ENCODE data around the gene PGLYRP2. TPM values are rescaled to one million over a fixed set of nuclear protein-coding genes. Genes with fewer than 3 reads are reported as not detected.

Gene PGLYRP2
- total RNA-seq, 1 experiment from 2014 or later: not detected

GRCh38 chr19:15438577-15438976 is 40.7 kb downstream of the PGLYRP2 start:
- H3K27me3 Mint-ChIP-seq (ENCODE audit: unreplicated experiment): no peaks in the 10 kb centered on the region
- H3K9me3 Mint-ChIP-seq (ENCODE audit: low read depth, unreplicated experiment): no peaks in the 10 kb centered on the region
- TF ChIP-seq, protein P1, sequence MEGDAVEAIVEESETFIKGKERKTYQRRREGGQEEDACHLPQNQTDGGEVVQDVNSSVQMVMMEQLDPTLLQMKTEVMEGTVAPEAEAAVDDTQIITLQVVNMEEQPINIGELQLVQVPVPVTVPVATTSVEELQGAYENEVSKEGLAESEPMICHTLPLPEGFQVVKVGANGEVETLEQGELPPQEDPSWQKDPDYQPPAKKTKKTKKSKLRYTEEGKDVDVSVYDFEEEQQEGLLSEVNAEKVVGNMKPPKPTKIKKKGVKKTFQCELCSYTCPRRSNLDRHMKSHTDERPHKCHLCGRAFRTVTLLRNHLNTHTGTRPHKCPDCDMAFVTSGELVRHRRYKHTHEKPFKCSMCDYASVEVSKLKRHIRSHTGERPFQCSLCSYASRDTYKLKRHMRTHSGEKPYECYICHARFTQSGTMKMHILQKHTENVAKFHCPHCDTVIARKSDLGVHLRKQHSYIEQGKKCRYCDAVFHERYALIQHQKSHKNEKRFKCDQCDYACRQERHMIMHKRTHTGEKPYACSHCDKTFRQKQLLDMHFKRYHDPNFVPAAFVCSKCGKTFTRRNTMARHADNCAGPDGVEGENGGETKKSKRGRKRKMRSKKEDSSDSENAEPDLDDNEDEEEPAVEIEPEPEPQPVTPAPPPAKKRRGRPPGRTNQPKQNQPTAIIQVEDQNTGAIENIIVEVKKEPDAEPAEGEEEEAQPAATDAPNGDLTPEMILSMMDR (IDR thresholded peaks at IDR 0.05; ENCODE audit: unreplicated experiment): no peak
- intact Hi-C loops (cut with micrococcal nuclease; ENCODE audit: unreplicated experiment): no loop called here
- no peak overlapping the region for H3K27ac Mint-ChIP-seq (ENCODE audit: unreplicated experiment)
- peaks cover 2% of the 10 kb centered on the region for H3K4me1 Mint-ChIP-seq (ENCODE audit: low read depth, unreplicated experiment)
- no peak overlapping the region for H3K4me3 Mint-ChIP-seq (ENCODE audit: low read depth, unreplicated experiment)
- H3K36me3 Mint-ChIP-seq (ENCODE audit: insufficient read depth, unreplicated experiment): peaks cover under 1% of the 10 kb centered on the region
- no peak for DNase-seq
- no TSS peak for BruUV-seq (replicated peaks)
- CTCF ChIA-PET: no interaction called here

- Mint-ChIP-seq H3K36me3 (ENCODE audit: insufficient read depth, unreplicated experiment) (peaks cover 5% of the 10 kb centered on the region), H3K27me3 (ENCODE audit: unreplicated experiment) (no peaks in the 10 kb centered on the region), H3K4me3 (ENCODE audit: low read depth, unreplicated experiment) (no peak overlapping the region), H3K4me1 (ENCODE audit: low read depth, unreplicated experiment) (peaks cover 7% of the 10 kb centered on the region), H3K9me3 (ENCODE audit: low read depth, unreplicated experiment) (no peaks in the 10 kb centered on the region), H3K27ac (ENCODE audit: unreplicated experiment) (no peak overlapping the region)
- DNase-seq: no peak
- TF ChIP-seq, protein P1 (IDR thresholded peaks at IDR 0.05; ENCODE audit: unreplicated experiment): no peak
- intact Hi-C loops (cut with micrococcal nuclease; ENCODE audit: unreplicated experiment): no loop called here
- no TSS peak for BruUV-seq (replicated peaks)
- CTCF ChIA-PET: no interaction called here
Observed at GRCh38 chr19:15438124-15438496, 41.2 kb downstream of the PGLYRP2 start.

- TF ChIP-seq, protein P1 (IDR thresholded peaks at IDR 0.05; ENCODE audit: unreplicated experiment): no peak
- H3K27me3 Mint-ChIP-seq (ENCODE audit: unreplicated experiment): no peaks in the 10 kb centered on the region
- no peaks in the 10 kb centered on the region for H3K9me3 Mint-ChIP-seq (ENCODE audit: low read depth, unreplicated experiment)
- DNase-seq: no peak
- H3K4me3 Mint-ChIP-seq (ENCODE audit: low read depth, unreplicated experiment): no peak overlapping the region
- H3K36me3 Mint-ChIP-seq (ENCODE audit: insufficient read depth, unreplicated experiment): peaks cover 11% of the 10 kb centered on the region
- H3K4me1 Mint-ChIP-seq (ENCODE audit: low read depth, unreplicated experiment): peaks cover 8% of the 10 kb centered on the region
- BruUV-seq (replicated peaks): no TSS peak
- no peak overlapping the region for H3K27ac Mint-ChIP-seq (ENCODE audit: unreplicated experiment)
- intact Hi-C loops (cut with micrococcal nuclease; ENCODE audit: unreplicated experiment): no loop called here
- CTCF ChIA-PET: no interaction called here
Observed at GRCh38 chr19:15437355-15438123, 41.8 kb downstream of the PGLYRP2 start.

DNA sequence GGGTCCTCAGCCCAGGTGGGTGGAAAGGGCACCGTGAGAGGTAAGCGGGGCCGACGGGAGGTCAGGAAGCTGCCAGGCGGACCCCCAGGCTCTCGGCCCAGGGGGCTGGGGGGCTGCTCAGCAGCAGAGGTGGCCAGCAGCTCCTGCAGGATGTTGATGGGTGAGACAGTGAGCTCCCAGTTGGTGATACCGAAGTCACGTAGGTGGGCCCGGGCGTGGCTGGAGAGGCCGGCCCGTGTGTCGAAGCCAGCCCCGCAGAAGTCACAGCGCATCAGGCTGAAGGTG is 42.5 kb downstream of the PGLYRP2 start:
- intact Hi-C loops (cut with micrococcal nuclease; ENCODE audit: unreplicated experiment): no loop called here
- no peak for DNase-seq
- TF ChIP-seq, protein P1 (IDR thresholded peaks at IDR 0.05; ENCODE audit: unreplicated experiment): no peak
- Mint-ChIP-seq H3K4me1 (ENCODE audit: low read depth, unreplicated experiment) (peaks cover 9% of the 10 kb centered on the region), H3K27ac (ENCODE audit: unreplicated experiment) (no peak overlapping the region), H3K9me3 (ENCODE audit: low read depth, unreplicated experiment) (no peaks in the 10 kb centered on the region), H3K4me3 (ENCODE audit: low read depth, unreplicated experiment) (no peak overlapping the region), H3K27me3 (ENCODE audit: unreplicated experiment) (no peaks in the 10 kb centered on the region), H3K36me3 (ENCODE audit: insufficient read depth, unreplicated experiment) (peaks cover 15% of the 10 kb centered on the region)
- BruUV-seq (replicated peaks): no TSS peak
- CTCF ChIA-PET: no interaction called here
